Embryonic facial prominence (tissue), 1 donor: ENCODE measurements around the gene KIF13A.
"Not testable (repeated sequence)": the region's sequence is repeated elsewhere in the genome, so short reads cannot be mapped to it uniquely, and the experiment has no call there.

ENCODE experiments used
- DNase-seq: peaks from one replicate; pipeline ENCODE4 v3.0.0-alpha.2; 2016; ENCODE audit errors: extremely low spot score

The KIF13A gene

DNA sequence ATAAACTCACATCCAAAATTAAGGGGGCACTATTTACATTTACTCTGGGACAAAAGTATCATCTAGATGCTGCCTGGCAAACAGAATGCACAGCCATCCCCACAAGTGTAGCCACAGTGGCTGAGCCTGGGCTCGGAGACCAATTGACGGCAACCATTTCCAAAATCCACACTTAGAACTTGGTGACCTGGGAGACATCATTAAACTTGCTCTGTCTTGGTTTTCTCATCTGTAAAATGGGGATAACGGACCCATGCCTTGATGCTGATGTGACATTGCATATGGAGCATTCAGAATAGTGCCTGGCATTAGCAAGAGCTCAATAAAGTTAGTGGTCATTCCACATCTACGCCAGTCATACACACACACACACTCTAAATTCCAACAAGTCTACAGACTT, 140.7 kb downstream of the KIF13A start:
- no peak for DNase-seq

GRCh38 chr6:17845598-17845997, 141.8 kb downstream of the KIF13A start:
- DNase-seq = no peak

DNA sequence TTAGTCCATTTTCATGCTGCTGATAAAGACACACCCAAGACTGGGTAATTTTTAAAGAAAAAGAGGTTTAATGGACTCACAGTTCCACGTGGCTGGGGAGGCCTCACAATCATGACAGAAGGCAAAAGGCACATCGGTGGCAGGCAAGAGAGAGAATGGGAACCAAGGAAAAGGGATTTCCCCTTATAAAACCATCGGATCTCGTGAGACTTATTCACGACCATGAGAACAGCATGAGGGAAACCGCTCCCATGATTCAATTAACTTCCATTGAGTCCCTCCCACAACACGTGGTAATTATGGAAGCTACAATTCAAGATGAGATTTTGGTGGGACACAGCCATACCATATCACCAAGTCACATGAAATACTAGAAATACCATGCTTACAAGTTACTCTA, 142.5 kb downstream of the KIF13A start:
- DNase-seq = not testable (repeated sequence)

DNA sequence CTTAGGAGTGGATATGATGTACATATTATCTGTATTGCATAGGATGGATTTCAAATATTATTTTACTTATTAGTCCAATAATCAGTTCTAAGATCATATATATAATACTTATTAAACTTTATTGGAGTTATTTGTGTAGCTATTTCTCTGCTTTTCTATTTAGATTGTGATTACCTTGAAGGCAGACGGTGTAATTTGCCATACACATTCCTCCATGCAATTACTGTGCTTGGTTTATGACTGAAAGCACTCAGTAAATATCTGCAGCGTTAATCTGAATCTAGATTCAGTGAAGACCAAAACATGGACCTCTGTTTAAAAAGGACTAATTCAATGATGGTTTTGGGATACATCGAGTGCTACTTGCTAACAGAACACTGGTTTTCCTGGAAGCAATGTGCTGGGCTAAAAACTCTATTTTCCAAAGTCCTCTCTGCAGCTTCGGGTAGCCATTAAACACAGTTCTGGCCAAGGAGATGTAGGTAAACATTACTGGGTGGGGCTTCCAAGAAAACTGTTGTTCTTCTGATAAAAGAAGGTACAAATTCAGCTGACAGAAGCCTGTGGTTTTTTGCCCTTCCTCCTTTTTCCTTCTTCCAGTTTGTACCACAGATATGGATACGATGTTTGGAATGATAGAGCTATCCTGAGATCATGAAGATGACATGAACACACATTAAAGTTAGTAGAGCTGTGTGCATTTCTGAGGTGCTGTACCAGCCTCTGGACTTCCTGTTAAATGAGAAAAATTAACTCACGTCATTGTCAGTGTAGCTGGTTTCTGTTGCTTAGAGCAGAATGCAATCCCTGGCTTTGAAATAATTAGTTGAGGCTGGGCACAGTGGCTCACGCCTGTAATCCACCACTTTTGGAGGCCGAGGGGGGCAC, 144.3 kb downstream of the KIF13A start:
- no peak for DNase-seq

- no peak for DNase-seq
Measured at GRCh38 chr6:17842014-17842776, 145.2 kb downstream of the KIF13A start.

DNA sequence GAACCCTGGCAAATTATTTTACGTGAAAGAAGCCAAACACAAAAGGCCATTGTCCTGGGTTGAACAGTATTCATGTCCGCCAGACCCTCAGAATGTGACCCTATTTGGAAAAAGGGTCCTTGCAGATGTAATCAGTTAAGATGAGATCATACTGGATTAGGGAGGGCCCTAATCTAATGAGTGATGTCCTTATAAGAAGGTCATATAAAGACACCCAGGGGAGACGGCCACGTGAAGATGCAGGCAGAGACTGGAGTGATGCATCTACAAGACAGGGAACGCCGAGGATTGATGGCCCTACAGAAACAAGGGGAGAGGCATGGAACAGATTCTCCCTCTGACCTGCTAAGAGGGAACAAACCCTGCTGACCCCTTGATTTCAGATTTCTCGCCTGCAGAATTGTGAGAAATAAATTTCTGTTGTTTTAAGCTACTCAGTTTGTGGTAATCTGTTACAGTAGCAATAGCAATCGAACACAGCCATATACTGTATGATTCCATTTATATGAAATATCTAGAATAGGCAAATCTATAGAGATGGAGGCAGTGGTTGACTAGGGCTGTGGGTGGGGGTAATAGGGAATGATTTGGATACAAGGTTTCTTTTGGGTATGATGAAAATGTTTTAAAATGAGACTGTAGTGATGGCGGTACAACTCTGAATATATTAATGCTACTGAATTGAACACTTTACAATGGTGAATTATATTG, 147.8 kb downstream of the KIF13A start:
- DNase-seq = no peak

GRCh38 chr6:17836293-17836692, 151.1 kb downstream of the KIF13A start:
- no peak for DNase-seq

DNA sequence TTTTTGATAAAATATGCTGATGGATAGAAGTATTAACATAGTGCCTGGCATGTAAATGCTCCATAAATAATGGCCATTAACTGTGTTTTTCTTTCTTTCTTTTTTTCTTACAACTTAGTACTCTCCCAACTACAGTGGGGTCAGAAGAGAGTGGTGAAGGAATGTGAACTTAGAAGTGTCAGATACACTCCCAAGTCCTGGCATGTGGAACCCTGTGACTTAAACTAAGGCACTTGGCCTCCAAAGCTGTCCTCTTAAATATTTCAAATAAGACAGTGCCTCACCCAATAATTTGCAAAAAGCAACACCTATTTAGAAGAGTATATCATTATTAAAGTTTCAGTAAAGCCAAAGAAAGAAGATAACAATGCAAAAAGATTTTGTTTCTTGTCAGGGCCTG, 151.7 kb downstream of the KIF13A start:
- no peak for DNase-seq

GRCh38 chr6:17831135-17831534, 156.3 kb downstream of the KIF13A start:
- no peak for DNase-seq

- no peak for DNase-seq
Measured at GRCh38 chr6:17829905-17830304, 157.5 kb downstream of the KIF13A start.

DNA sequence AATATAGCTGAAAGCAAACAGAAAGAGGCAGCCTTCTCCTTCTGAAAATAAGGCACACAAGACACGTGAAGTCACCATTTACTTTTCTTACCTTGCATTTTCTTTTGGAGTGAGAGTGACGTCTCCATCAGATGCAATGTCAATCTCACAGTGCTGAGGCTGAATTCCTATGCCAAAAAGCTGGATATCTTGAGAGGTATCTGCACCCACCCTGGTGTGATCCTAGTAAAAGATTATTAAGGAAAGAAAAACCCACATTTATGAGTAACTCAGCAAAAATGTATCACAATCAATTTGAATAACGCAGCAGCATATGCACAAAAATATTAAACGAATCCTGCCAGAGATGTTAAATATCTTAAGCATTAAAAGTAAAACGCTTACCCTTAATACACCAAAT, 159.3 kb downstream of the KIF13A start:
- no peak for DNase-seq

DNA sequence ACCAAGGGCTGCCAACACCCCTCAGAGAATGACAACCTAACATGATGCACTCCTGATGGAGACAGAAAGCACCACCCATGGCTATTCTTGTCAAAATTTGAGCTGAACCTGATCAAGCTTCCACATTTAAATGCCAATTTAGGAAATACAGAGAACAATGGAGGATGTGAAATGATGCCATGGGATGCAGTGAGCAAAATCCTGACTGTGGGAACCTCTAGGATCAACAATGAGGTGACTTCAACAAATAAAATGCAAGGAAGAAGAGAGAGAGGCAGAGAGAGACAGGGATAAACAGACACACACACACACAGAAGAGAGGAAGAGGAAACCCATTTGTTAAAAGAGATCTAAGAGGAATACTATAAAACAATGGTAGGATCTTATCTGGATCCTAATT, 161.1 kb downstream of the KIF13A start:
- no peak for DNase-seq

DNA sequence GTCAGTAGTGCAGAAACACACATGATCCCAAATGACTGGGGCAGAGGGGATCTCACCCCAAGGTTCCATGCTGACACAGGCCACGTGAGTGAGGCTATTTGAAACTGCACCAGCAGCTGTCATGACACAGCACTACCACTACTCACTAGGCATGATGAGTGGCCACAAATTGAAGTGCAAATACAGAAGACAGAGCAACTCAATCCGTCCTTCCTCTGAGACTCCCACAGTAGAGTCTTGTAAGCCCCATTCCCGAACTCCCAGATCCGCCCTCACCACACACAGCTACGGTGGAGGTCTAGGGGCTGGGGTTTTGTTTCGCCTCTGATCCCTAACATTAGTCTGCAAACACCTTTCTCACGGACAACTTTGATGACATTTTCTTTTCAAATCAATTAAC, 167.4 kb downstream of the KIF13A start:
- no peak for DNase-seq

- no peak for DNase-seq
Measured at GRCh38 chr6:17817763-17818162, 169.7 kb downstream of the KIF13A start.

- no peak for DNase-seq
Measured at GRCh38 chr6:17816921-17817611, 170.4 kb downstream of the KIF13A start.

- no peak for DNase-seq
Measured at GRCh38 chr6:17813542-17813941, 173.9 kb downstream of the KIF13A start.

GRCh38 chr6:17812311-17812710, 175.1 kb downstream of the KIF13A start:
- no peak for DNase-seq

GRCh38 chr6:17808609-17809008, 178.8 kb downstream of the KIF13A start:
- DNase-seq = no peak

GRCh38 chr6:17807431-17807830, 180.0 kb downstream of the KIF13A start:
- DNase-seq = not testable (repeated sequence)

DNA sequence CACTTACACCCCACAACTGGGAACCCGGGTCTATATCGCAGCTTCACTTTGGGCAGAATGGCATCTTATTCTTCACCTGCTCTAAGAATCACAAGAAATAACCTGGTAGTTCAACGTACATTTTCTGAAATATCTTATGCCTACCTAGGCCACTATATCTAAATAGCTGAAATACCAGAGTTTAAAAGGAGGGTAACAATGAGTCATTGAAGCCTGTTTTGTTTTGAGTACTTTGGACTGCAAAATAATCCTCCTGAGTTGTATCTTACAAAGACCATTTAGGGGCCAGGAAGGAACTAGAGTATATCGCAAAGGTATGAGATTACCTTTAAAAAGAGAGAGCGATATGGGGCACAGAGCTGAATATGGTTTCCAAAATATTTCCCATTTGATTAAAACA, 184.0 kb downstream of the KIF13A start:
- no peak for DNase-seq

DNA sequence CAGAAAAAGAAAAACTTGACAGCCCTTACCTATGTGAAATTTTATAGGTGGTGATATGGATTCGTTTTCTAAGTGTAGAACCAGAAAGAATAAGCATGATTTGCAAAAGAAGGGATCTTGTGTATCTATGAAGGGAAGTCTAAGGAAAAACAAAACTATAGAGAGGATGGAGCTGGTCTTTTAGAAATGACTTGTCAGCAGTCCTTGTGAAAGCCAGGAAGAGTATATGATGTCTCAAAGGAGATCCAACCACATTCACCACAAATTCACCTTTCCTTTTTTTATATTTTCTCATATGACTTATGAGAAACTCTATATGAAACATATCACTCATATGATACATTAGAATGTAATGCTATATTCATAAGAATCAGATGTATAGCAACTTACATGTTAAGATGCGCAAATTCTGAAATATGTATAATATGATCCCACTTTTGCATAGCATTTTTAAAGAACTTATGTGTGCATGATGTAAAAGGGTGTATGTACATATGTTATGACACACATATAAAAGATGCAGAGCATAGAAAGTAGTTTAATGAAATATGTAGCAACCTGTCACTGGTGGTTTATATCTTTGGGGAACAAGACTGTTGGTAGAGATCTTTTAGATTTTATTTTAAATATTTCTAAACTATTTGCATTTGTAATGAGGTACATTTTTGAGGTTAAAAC, 188.8 kb downstream of the KIF13A start:
- no peak for DNase-seq
